22Rv1 (cell line): ENCODE measurements around the gene GID8.

Experiments
- CTCF ChIP-seq: fragments of 450-650 bp; IDR thresholded peaks from 2 replicates; pipeline ENCODE4 v1.5.1; 2017; ENCODE audit warnings: mild to moderate bottlenecking
- ZFX ChIP-seq: fragments of 450-650 bp; IDR thresholded peaks from 2 replicates; pipeline ENCODE4 v1.6.1; 2017; ENCODE audit warnings: antibody characterized with exemption, borderline replicate concordance

- TF ChIP-seq CTCF (no peak), ZFX (no peak)
Measured at GRCh38 chr20:62889871-62890270, 48.1 kb upstream of the GID8 start.
